ENCODE results near the gene CYP2C19.
"Not testable (repeated sequence)": the region's sequence is repeated elsewhere in the genome, so short reads cannot be mapped to it uniquely, and the experiment has no call there.

The CYP2C19 gene

DNA sequence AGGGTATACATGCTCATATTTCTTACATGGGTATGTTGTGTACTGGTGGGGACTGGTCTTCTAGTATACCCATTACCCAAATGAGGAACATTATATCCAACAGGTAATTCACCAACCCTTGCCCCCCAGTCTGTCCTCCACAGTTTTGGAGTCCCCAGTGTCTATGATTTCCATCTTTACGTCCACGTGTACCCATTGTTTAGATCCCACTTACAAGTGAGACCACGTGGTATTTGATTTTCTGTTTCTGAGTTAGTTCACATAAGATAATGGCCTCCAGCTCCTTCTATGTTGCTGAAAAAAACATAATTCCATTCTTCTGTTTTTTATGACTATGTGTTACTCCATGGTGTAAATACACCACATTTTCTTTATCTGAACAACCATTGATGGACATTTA lies 126.6 kb downstream of the CYP2C19 start:
- DNase-seq (ENCODE audit: low read depth): no peak

DNA sequence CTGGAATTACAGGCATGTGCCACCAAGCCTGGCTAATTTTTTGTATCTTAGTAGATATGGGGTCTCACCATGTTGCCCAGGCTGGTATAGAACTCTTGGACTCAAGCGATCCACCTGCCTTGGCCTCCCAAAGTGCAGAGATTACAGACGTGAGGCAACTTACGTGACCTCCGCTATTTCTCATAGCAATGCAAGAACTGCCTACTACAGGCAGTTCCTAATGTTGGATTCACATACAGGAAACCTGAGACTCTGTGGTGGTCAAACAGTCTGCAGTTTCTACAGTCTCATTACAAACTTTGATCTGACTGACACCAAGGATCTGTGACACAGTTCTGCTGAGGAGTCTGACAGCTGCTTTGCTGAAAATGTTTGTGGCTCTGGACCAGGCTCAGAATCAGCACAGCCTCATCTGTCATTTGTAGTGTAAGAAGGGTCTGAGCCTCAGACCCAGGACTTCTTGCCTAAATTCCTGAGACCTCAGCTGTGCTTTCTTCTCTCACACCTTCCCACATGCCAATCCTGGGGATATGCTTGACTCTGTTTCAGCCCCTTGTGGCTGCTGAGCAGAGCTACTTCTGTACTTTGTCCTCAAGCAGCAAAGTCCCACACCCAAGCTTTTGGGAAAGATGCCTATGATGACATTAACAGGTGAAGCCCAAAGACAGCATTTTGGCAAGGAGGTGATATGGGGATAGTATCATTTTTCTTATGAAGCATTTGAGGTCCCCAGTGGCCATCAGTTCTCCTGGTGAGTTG lies 128.0 kb downstream of the CYP2C19 start:
- no peak for DNase-seq (ENCODE audit: low read depth)

DNA sequence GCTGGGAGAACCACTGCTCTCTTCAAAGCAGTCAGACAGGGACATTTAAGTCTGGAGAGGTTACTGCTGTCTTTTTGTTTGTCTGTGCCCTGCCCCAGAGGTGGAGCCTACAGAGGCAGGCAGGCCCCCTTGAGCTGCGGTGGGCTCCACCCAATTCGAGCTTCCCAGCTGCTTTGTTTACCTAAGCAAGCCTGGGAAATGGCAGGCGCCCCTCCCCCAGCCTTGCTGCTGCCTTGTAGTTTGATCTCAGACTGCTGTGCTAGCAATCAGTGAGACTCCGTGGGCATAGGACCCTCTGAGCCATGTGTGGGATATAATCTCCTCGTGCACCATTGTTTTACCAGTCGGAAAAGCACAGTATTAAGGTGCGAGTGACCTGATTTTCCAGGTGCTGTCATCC lies 135.9 kb downstream of the CYP2C19 start:
- DNase-seq (ENCODE audit: low read depth): not testable (repeated sequence)

DNA sequence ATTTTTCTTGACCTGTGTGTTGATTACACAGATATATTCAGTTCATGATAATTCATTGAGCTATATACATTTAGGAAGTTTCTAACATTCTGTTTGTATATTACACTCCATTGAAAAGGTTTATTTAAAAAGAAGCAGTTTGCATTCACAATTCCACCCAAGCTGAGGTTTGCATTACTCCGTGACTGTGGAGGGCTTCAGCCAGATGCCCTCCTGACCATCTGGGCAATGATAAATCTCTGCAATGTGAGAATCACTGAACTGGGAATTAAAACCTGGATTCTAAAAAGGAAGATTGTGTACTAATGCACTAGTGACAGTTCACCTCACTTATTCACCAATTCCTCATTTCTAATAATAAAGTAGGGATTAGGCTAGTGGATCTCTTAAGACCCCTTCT lies 139.6 kb downstream of the CYP2C19 start:
- DNase-seq (ENCODE audit: low read depth): no peak

DNA sequence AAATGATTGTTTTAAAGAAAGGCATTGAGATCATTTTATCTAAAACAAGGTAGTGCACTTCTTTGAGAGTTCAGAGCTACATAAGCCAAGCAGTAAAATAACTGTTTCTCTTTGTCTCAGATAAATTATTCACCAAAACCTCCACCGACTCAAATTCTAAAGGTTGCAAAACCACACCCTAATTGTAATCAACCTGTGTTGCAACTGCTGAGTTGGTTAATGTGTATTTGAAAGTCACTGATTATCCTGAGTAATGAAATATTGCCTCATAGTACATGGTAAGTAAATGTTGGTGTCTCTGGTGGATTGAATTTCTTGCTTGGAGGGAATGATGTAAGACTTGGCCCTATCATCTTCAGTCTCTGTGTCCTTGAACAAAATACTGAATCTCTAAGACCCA lies 140.1 kb downstream of the CYP2C19 start:
- no peak for DNase-seq (ENCODE audit: low read depth)
